CD4-positive, alpha-beta T cell treated with Interleukin-17A for 1 hour (primary cell): ENCODE data around the gene SEL1L3.
A peak's percentile ranks its signal among the peaks of the same experiment; 100 is the strongest.

ENCODE experiments used
- DNase-seq: peaks from one replicate; pipeline ENCODE4 v3.0.0-alpha.2; 2020

SEL1L3 gene

GRCh38 chr4:25845841-25846653 lies 16.7 kb downstream of the SEL1L3 start:
- DNase-seq: no peak

- no peak for DNase-seq
Measured at GRCh38 chr4:25844961-25845712, 17.7 kb downstream of the SEL1L3 start.

- DNase-seq: no peak
Measured at GRCh38 chr4:25843340-25844097, 19.3 kb downstream of the SEL1L3 start.

- peak; percentile 57 for DNase-seq
Measured at GRCh38 chr4:25842229-25842845, 20.5 kb downstream of the SEL1L3 start.

GRCh38 chr4:25839687-25840086 lies 23.1 kb downstream of the SEL1L3 start:
- DNase-seq: no peak

- no peak for DNase-seq
Measured at GRCh38 chr4:25839233-25839632, 23.6 kb downstream of the SEL1L3 start.

GRCh38 chr4:25838526-25838925 lies 24.3 kb downstream of the SEL1L3 start:
- no peak for DNase-seq

GRCh38 chr4:25837107-25837506 lies 25.7 kb downstream of the SEL1L3 start:
- DNase-seq: no peak

GRCh38 chr4:25835384-25835783 lies 27.4 kb downstream of the SEL1L3 start:
- no peak for DNase-seq

- DNase-seq: no peak
Measured at GRCh38 chr4:25834411-25835107, 28.2 kb downstream of the SEL1L3 start.

GRCh38 chr4:25830548-25830947 lies 32.2 kb downstream of the SEL1L3 start:
- DNase-seq: no peak

- DNase-seq: no peak
Measured at GRCh38 chr4:25827897-25828296, 34.9 kb downstream of the SEL1L3 start.

GRCh38 chr4:25827373-25827772 lies 35.4 kb downstream of the SEL1L3 start:
- no peak for DNase-seq

- DNase-seq: no peak
Measured at GRCh38 chr4:25826074-25826752, 36.6 kb downstream of the SEL1L3 start.

- DNase-seq: no peak
Measured at GRCh38 chr4:25823632-25824031, 39.2 kb downstream of the SEL1L3 start.

- no peak for DNase-seq
Measured at GRCh38 chr4:25821899-25822298, 40.9 kb downstream of the SEL1L3 start.

GRCh38 chr4:25821267-25821666 lies 41.5 kb downstream of the SEL1L3 start:
- DNase-seq: no peak

- no peak for DNase-seq
Measured at GRCh38 chr4:25818876-25819275, 43.9 kb downstream of the SEL1L3 start.

- DNase-seq: no peak
Measured at GRCh38 chr4:25818371-25818871, 44.4 kb downstream of the SEL1L3 start.

- no peak for DNase-seq
Measured at GRCh38 chr4:25817059-25817681, 45.6 kb downstream of the SEL1L3 start.

- DNase-seq: no peak
Measured at GRCh38 chr4:25816591-25817058, 46.2 kb downstream of the SEL1L3 start.
